ENCODE data around the gene SIX3. TPM values are rescaled to one million over a fixed set of nuclear protein-coding genes. Genes with fewer than 3 reads are reported as not detected.

The SIX3 gene
- total RNA-seq, 8 experiments from 2014 or later, result 0.08 to 0.47 (median 0.22) TPM; not detected in 4

- H3K4me3 ChIP-seq, result no peak overlapping the region
- in situ Hi-C loops (cut with MboI; ENCODE audit: low pct_unique_long_range_greater_than_20kb in 2 of 9, low sequenced_read_pairs in 9 of 9, unreplicated experiment in 9 of 9), result loop anchor here in 1 of 9 experiments (25.0 kb wide), 1 partner anchor 459 kb away; no protein-coding TSS in a partner anchor
- peaks cover 17 to 22% of the 10 kb centered on the region in 2 donors for H3K4me1 ChIP-seq (replicated peaks in 1 of 2)
- H3K27ac ChIP-seq, result no peak overlapping the region
- ATAC-seq (replicated peaks in 6 of 8), result no peak
- 22 to 82% (median 69%) methylated on average over 2 to 3 of the region's 11 CpGs; no CpG with 5 or more reads in 6 of the 10 experiments for WGBS, 10 experiments
Measured at GRCh38 chr2:44946372-44947027, 5.0 kb downstream of the SIX3 start.

- no peak for ATAC-seq (replicated peaks in 6 of 8)
- Histone ChIP-seq H3K4me3 (no peak overlapping the region), H3K4me1 (replicated peaks in 1 of 2) (peaks cover 14 to 17% of the 10 kb centered on the region in 2 donors), H3K27ac (no peak overlapping the region)
- WGBS, 10 experiments, result 0 to 100% (median 40%) methylated on average over 1 to 3 of the region's 5 CpGs; no CpG with 5 or more reads in 5 of the 10 experiments
- in situ Hi-C loops (cut with MboI; ENCODE audit: low pct_unique_long_range_greater_than_20kb in 2 of 9, low sequenced_read_pairs in 9 of 9, unreplicated experiment in 9 of 9), result loop anchor here in 1 of 9 experiments (25.0 kb wide), 1 partner anchor 460 kb away; no protein-coding TSS in a partner anchor
Measured at GRCh38 chr2:44947028-44947375, 5.5 kb downstream of the SIX3 start.

GRCh38 chr2:44948565-44949328, 7.2 kb downstream of the SIX3 start:
- Histone ChIP-seq H3K27ac (no peak overlapping the region), H3K4me3 (no peak overlapping the region), H3K4me1 (replicated peaks in 1 of 2) (peaks cover 14 to 20% of the 10 kb centered on the region in 2 donors)
- in situ Hi-C loops (cut with MboI; ENCODE audit: low pct_unique_long_range_greater_than_20kb in 2 of 9, low sequenced_read_pairs in 9 of 9, unreplicated experiment in 9 of 9), result loop anchor here in 1 of 9 experiments (25.0 kb wide), 1 partner anchor 461 kb away; no protein-coding TSS in a partner anchor
- no peak for ATAC-seq (replicated peaks in 6 of 8)
- WGBS, 10 experiments, result 57 to 100% (median 73%) methylated on average over 1 to 11 of the region's 18 CpGs; no CpG with 5 or more reads in 3 of the 10 experiments

- in situ Hi-C loops (cut with MboI; ENCODE audit: low pct_unique_long_range_greater_than_20kb in 2 of 9, low sequenced_read_pairs in 9 of 9, unreplicated experiment in 9 of 9), result loop anchor here in 6 of 9 experiments (10.0 to 25.0 kb wide), 4 partner anchors 455 to 912 kb away; no protein-coding TSS in a partner anchor
- WGBS, 10 experiments, result 6 to 20% methylated on average over 2 to 11 of the region's 54 CpGs; no CpG with 5 or more reads in 8 of the 10 experiments
- Histone ChIP-seq H3K4me3 (peak overlapping the region in 2 of 5 donors; percentile 17 to 23), H3K4me1 (replicated peaks in 1 of 2) (peaks cover 14 to 21% of the 10 kb centered on the region in 2 donors), H3K27ac (no peak overlapping the region)
- peak; percentile 74 to 89 (median 84) for ATAC-seq (replicated peaks in 6 of 8)
Measured at GRCh38 chr2:44949329-44950151, 8.0 kb downstream of the SIX3 start.

- no peak overlapping the region for H3K27ac ChIP-seq
- in situ Hi-C loops (cut with MboI; ENCODE audit: low pct_unique_long_range_greater_than_20kb in 2 of 9, low sequenced_read_pairs in 9 of 9, unreplicated experiment in 9 of 9), result loop anchor here in 6 of 9 experiments (10.0 to 25.0 kb wide), 4 partner anchors 456 to 913 kb away; no protein-coding TSS in a partner anchor
- WGBS, 10 experiments, result 40 to 86% (median 65%) methylated on average over 1 to 3 of the region's 3 CpGs; no CpG with 5 or more reads in 4 of the 10 experiments
Measured at GRCh38 chr2:44950646-44951045, 9.1 kb downstream of the SIX3 start.

GRCh38 chr2:44951124-44951523, 9.6 kb downstream of the SIX3 start:
- in situ Hi-C loops (cut with MboI; ENCODE audit: low pct_unique_long_range_greater_than_20kb in 2 of 9, low sequenced_read_pairs in 9 of 9, unreplicated experiment in 9 of 9), result loop anchor here in 6 of 9 experiments (10.0 to 25.0 kb wide), 4 partner anchors 456 to 914 kb away; no protein-coding TSS in a partner anchor
- WGBS, 10 experiments, result 40 to 100% (median 66%) methylated on average over 1 to 6 of the region's 6 CpGs; no CpG with 5 or more reads in 2 of the 10 experiments
- Histone ChIP-seq H3K4me3 (no peak overlapping the region), H3K27ac (no peak overlapping the region), H3K4me1 (replicated peaks in 1 of 2) (peaks cover 14 to 25% of the 10 kb centered on the region in 2 donors)
- ATAC-seq (replicated peaks in 6 of 8), result no peak

More at GRCh38 chr2:44950646-44951045, 9.1 kb downstream of the SIX3 start:
- ATAC-seq (replicated peaks in 6 of 8), result no peak
- peaks cover 14 to 25% of the 10 kb centered on the region in 2 donors for H3K4me1 ChIP-seq (replicated peaks in 1 of 2)
- no peak overlapping the region for H3K4me3 ChIP-seq

GRCh38 chr2:44951714-44952113, 10.2 kb downstream of the SIX3 start:
- Histone ChIP-seq H3K27ac (no peak overlapping the region), H3K4me3 (peak overlapping the region in 4 of 5 donors; percentile 20 to 32 (median 26)), H3K4me1 (replicated peaks in 1 of 2) (peaks cover 14 to 25% of the 10 kb centered on the region in 2 donors)
- in situ Hi-C loops (cut with MboI; ENCODE audit: low pct_unique_long_range_greater_than_20kb in 2 of 9, low sequenced_read_pairs in 9 of 9, unreplicated experiment in 9 of 9), result loop anchor here in 6 of 9 experiments (10.0 to 25.0 kb wide), 4 partner anchors 457 to 914 kb away; no protein-coding TSS in a partner anchor
- ATAC-seq (replicated peaks in 6 of 8), result peak in 7 of 8 experiments; percentile 3 to 13 (median 5)
- WGBS, 10 experiments, result 51 to 90% (median 70%) methylated on average over 1 to 4 of the region's 8 CpGs; no CpG with 5 or more reads in 6 of the 10 experiments

GRCh38 chr2:44952143-44952805, 10.8 kb downstream of the SIX3 start:
- in situ Hi-C loops (cut with MboI; ENCODE audit: low pct_unique_long_range_greater_than_20kb in 2 of 9, low sequenced_read_pairs in 9 of 9, unreplicated experiment in 9 of 9), result loop anchor here in 6 of 9 experiments (10.0 to 25.0 kb wide), 4 partner anchors 457 to 915 kb away; no protein-coding TSS in a partner anchor
- ATAC-seq (replicated peaks in 6 of 8), result peak; percentile 67 to 79 (median 73)
- H3K4me3 ChIP-seq, result peak overlapping the region; percentile 11 to 32 (median 25)
- WGBS, 10 experiments, result 0 to 7% (median 2%) methylated on average over 1 to 14 of the region's 59 CpGs; no CpG with 5 or more reads in 4 of the 10 experiments
- H3K4me1 ChIP-seq (replicated peaks in 1 of 2), result peaks cover 14 to 25% of the 10 kb centered on the region in 2 donors
- no peak overlapping the region for H3K27ac ChIP-seq

- Histone ChIP-seq H3K4me1 (replicated peaks in 1 of 2) (peaks cover 14 to 25% of the 10 kb centered on the region in 2 donors), H3K4me3 (peak overlapping the region in 4 of 5 donors; percentile 20 to 32 (median 26)), H3K27ac (no peak overlapping the region)
- ATAC-seq (replicated peaks in 6 of 8), result no peak
- 10 to 100% (median 21%) methylated on average over 1 to 15 of the region's 39 CpGs; no CpG with 5 or more reads in 4 of the 10 experiments for WGBS, 10 experiments
- in situ Hi-C loops (cut with MboI; ENCODE audit: low pct_unique_long_range_greater_than_20kb in 2 of 9, low sequenced_read_pairs in 9 of 9, unreplicated experiment in 9 of 9), result loop anchor here in 6 of 9 experiments (10.0 to 25.0 kb wide), 4 partner anchors 458 to 916 kb away; no protein-coding TSS in a partner anchor
Measured at GRCh38 chr2:44952806-44953498, 11.4 kb downstream of the SIX3 start.

GRCh38 chr2:44953499-44953883, 12.0 kb downstream of the SIX3 start:
- Histone ChIP-seq H3K4me1 (replicated peaks in 1 of 2) (peaks cover 14 to 25% of the 10 kb centered on the region in 2 donors), H3K27ac (no peak overlapping the region), H3K4me3 (no peak overlapping the region)
- WGBS, 10 experiments, result 0 to 80% (median 18%) methylated on average over 1 to 8 of the region's 8 CpGs; no CpG with 5 or more reads in 1 of the 10 experiments
- in situ Hi-C loops (cut with MboI; ENCODE audit: low pct_unique_long_range_greater_than_20kb in 2 of 9, low sequenced_read_pairs in 9 of 9, unreplicated experiment in 9 of 9), result loop anchor here in 6 of 9 experiments (10.0 to 25.0 kb wide), 4 partner anchors 459 to 916 kb away; no protein-coding TSS in a partner anchor
- no peak for ATAC-seq (replicated peaks in 6 of 8)

- 0 to 53% (median 9%) methylated on average over 1 to 15 of the region's 25 CpGs; no CpG with 5 or more reads in 4 of the 10 experiments for WGBS, 10 experiments
- Histone ChIP-seq H3K27ac (no peak overlapping the region), H3K4me1 (replicated peaks in 1 of 2) (peaks cover 8 to 20% of the 10 kb centered on the region in 2 donors), H3K4me3 (no peak overlapping the region)
- in situ Hi-C loops (cut with MboI; ENCODE audit: low pct_unique_long_range_greater_than_20kb in 2 of 9, low sequenced_read_pairs in 9 of 9, unreplicated experiment in 9 of 9), result loop anchor here in 6 of 9 experiments (10.0 to 25.0 kb wide), 4 partner anchors 460 to 917 kb away; no protein-coding TSS in a partner anchor
- ATAC-seq (replicated peaks in 6 of 8), result no peak
Measured at GRCh38 chr2:44954447-44954888, 13.0 kb downstream of the SIX3 start.
